PC-9 (cell line): ENCODE measurements around the gene CLDN6. TPM values are rescaled to one million over a fixed set of nuclear protein-coding genes. Genes with fewer than 3 reads are reported as not detected.

Experiments
- BruUV-seq: library from RNA; stranded (reverse); fragments of 400-500 nt; replicated peaks from 2 replicates; lab custom pipeline; 2021; lab: Mats Ljungman, UMichigan
- CTCF ChIA-PET: fragments of 300-600 bp; sonication (Branson Sonifier 250); formaldehyde crosslinking; loops from one replicate; lab custom pipeline; 2022; ENCODE audit warnings: antibody characterized with exemption; lab: Charles Lee
- POLR2A ChIA-PET: fragments of 300-600 bp; sonication (Branson Sonifier 250); formaldehyde crosslinking; loops from one replicate; lab custom pipeline; 2022; ENCODE audit warnings: antibody characterized with exemption; ENCODE audit not compliant: unreplicated experiment; lab: Charles Lee
- DNase-seq, 2 experiments: peaks; one replicate each; pipeline versions ENCODE4 v3.0.0 to v3.0.0-alpha.2; 2015 to 2022; ENCODE audit warnings: mixed read lengths in 1 of 2
- H2AFZ ChIP-seq: fragments of 200-600 bp; sonication (generic); 2 replicates; pipeline ENCODE4 v1.8.1; 2017; ENCODE audit warnings: antibody characterized with exemption
- H3F3A ChIP-seq: fragments of 200-600 bp; sonication (generic); 2 replicates; pipeline ENCODE4 v1.8.1; 2017; ENCODE audit warnings: antibody characterized with exemption, mild to moderate bottlenecking, low read depth; ENCODE audit not compliant: insufficient read depth
- H3K27ac ChIP-seq: fragments of 200-600 bp; sonication (generic); 2 replicates; pipeline ENCODE4 v1.6.1; 2016; ENCODE audit warnings: mixed run types
- H3K27me3 ChIP-seq: fragments of 200-600 bp; sonication (generic); 2 replicates; pipeline ENCODE4 v1.6.1; 2016; ENCODE audit warnings: low read depth, mixed run types; ENCODE audit not compliant: insufficient read depth
- H3K36me3 ChIP-seq: fragments of 200-600 bp; sonication (generic); 2 replicates; pipeline ENCODE4 v1.6.1; 2016; ENCODE audit warnings: low read depth, mixed run types
- H3K4me1 ChIP-seq: fragments of 200-600 bp; sonication (generic); replicated peaks from 2 replicates; pipeline ENCODE4 v1.6.1; 2016; ENCODE audit warnings: mixed run types; ENCODE audit not compliant: insufficient read depth
- H3K4me2 ChIP-seq: fragments of 200-600 bp; sonication (generic); 2 replicates; pipeline ENCODE4 v1.6.1; 2017; ENCODE audit warnings: mixed run types
- H3K4me3 ChIP-seq: fragments of 200-600 bp; sonication (generic); 2 replicates; pipeline ENCODE4 v1.6.1; 2016; ENCODE audit warnings: mixed run types
- H3K79me2 ChIP-seq: fragments of 200-600 bp; sonication (generic); 2 replicates; pipeline ENCODE4 v1.6.1; 2017; ENCODE audit warnings: low read depth, mixed run types
- H3K9me2 ChIP-seq: fragments of 200-600 bp; sonication (generic); 2 replicates; pipeline ENCODE4 v1.8.1; 2017; ENCODE audit warnings: mild to moderate bottlenecking; ENCODE audit not compliant: insufficient read depth
- H3K9me3 ChIP-seq: fragments of 200-600 bp; sonication (generic); 2 replicates; pipeline ENCODE4 v1.8.1; 2016; ENCODE audit warnings: low read depth; ENCODE audit not compliant: insufficient read depth
- H4K20me1 ChIP-seq: fragments of 200-600 bp; sonication (generic); 2 replicates; pipeline ENCODE4 v1.8.1; 2017; ENCODE audit not compliant: insufficient read depth
- EZH2 ChIP-seq: fragments of 200-600 bp; sonication (generic); IDR thresholded peaks from 2 replicates; pipeline ENCODE4 v1.8.0; 2017; ENCODE audit warnings: antibody characterized with exemption, low read depth
- intact Hi-C: fragments of 100-400 bp; cut with micrococcal nuclease; formaldehyde crosslinking; loops from one replicate; pipeline ENCODE4 v1.10.0; 2022; ENCODE audit not compliant: unreplicated experiment
- total RNA-seq: library from RNA; stranded (reverse); gene quantifications from 2 replicates; pipeline ENCODE4 v1.2.3, GENCODE V29; 2021
- TF ChIP-seq, protein P1 (sequence below): fragments of 200-600 bp; sonication (generic); conservative IDR thresholded peaks from 2 replicates; pipeline ENCODE4 v1.6.1; 2017; ENCODE audit warnings: mixed run types, antibody characterized with exemption, mild to moderate bottlenecking, moderate library complexity

CLDN6 gene
- total RNA-seq, 1 experiment from 2014 or later = 0.26 TPM

DNA sequence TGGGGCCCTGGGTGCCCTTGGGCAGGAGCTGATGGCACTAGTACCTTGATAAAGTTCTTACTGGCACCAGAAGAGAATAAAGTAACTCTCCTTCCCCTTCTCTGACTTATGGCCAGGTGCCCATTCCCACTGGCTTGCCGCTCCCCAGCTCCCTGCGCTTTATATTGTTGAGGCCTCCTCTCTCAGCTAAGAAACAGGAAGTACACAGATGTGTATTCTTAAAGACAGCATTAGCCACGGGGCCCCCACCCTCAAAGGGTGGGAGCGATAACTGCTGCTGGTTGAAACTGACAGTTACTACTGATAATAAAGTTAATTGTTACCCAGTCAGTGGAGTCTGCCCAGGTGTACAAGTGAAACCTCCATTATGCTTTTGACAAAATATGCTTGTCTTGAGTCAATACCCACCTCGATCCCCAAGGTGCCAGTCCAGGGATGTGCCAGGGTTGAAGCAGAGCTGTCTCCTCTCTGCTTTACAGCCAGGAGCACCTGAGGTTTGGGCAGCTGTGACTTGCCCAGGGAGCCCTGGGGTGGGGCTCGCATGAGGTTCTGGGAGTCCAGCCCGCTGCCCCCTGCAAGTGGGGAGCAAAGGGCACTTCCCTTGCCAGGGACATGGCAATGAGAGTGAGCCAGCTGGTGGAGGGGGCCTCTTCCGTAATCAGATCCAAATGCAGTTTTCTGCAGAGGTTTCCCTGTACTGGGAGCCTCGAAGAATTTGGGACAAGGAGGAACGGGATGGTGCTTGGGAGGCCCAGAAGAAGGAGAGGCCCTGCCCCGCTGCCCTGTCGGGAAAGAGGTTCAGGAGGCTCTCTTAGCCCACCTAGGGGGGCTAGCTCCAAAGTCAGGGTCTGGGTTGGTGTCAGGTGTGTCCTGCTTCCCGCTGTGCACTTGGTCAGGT is 10.7 kb downstream of the CLDN6 start:
- H3K9me2 ChIP-seq = no peaks in the 10 kb centered on the region
- no peaks in the 10 kb centered on the region for H3K9me3 ChIP-seq
- POLR2A ChIA-PET = interaction anchor here (0.6 kb wide), 1 partner anchor 16 kb away, joined by 3 read pairs; no protein-coding TSS in a partner anchor
- no peak overlapping the region for H3K27ac ChIP-seq
- H3K27me3 ChIP-seq = no peaks in the 10 kb centered on the region
- H4K20me1 ChIP-seq = no peaks in the 10 kb centered on the region
- no peak overlapping the region for H2AFZ ChIP-seq
- no peak overlapping the region for H3K4me3 ChIP-seq
- no TSS peak for BruUV-seq
- TF ChIP-seq, protein P1, sequence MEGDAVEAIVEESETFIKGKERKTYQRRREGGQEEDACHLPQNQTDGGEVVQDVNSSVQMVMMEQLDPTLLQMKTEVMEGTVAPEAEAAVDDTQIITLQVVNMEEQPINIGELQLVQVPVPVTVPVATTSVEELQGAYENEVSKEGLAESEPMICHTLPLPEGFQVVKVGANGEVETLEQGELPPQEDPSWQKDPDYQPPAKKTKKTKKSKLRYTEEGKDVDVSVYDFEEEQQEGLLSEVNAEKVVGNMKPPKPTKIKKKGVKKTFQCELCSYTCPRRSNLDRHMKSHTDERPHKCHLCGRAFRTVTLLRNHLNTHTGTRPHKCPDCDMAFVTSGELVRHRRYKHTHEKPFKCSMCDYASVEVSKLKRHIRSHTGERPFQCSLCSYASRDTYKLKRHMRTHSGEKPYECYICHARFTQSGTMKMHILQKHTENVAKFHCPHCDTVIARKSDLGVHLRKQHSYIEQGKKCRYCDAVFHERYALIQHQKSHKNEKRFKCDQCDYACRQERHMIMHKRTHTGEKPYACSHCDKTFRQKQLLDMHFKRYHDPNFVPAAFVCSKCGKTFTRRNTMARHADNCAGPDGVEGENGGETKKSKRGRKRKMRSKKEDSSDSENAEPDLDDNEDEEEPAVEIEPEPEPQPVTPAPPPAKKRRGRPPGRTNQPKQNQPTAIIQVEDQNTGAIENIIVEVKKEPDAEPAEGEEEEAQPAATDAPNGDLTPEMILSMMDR = no peak
- H3K79me2 ChIP-seq = peaks cover 12% of the 10 kb centered on the region; the same call in 1 of the 2 replicates
- peak overlapping the region; percentile 72 for H3K4me2 ChIP-seq
- no peak for DNase-seq
- no peaks in the 10 kb centered on the region for H3K36me3 ChIP-seq
- H3F3A ChIP-seq = peaks cover 54% of the 10 kb centered on the region
- CTCF ChIA-PET = interaction anchor here (0.5 to 1.1 kb wide), 4 partner anchors 14 to 21 kb away, joined by 3 to 6 read pairs (median 3); no protein-coding TSS in a partner anchor
- intact Hi-C loops = no loop called here
- peaks cover 65% of the 10 kb centered on the region for H3K4me1 ChIP-seq

DNA sequence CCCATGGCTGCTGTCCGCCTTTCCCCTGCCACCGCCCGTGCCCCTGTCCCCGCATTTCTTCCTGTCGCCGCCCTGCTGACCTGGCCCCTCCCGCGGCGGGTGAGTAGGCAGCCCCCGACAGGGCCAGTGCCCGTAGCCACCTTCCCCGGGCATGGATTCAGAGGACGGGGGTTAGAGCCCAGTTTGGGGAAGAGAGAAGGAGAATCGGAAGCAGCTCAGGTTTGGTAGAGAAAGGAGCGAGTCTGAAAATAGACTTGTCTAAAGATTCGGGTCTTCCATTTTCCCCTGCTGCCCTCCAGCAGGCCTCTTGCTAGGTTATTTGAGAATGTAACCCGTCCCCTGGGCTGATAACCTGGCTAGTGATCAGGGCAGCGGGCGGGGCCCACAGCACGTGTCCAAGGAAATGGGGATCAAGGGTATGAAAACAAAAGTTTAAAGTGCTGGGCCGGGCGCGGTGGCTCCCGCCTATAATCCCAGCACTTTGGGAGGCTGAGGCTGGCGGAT is 13.2 kb downstream of the CLDN6 start:
- intact Hi-C loops = loop anchor here (1.0 to 2.0 kb wide), 3 partner anchors 10 to 54 kb away; no protein-coding TSS in a partner anchor
- no peaks in the 10 kb centered on the region for H4K20me1 ChIP-seq
- TSS peak; percentile 61 for BruUV-seq
- ChIA-PET CTCF (interaction anchor here (0.6 to 1.6 kb wide), 5 partner anchors 15 to 40 kb away, joined by 3 to 15 read pairs (median 5); partner anchors contain the start of gene TNFRSF12A), POLR2A (interaction anchor here (3.2 kb wide), 1 partner anchor 17 kb away, joined by 87 read pairs; the partner anchor contains the start of genes HCFC1R1, THOC6 and TNFRSF12A)
- H3K79me2 ChIP-seq = peaks cover 12% of the 10 kb centered on the region; the same call in 1 of the 2 replicates
- no peaks in the 10 kb centered on the region for H3K9me2 ChIP-seq
- H3K27ac ChIP-seq = peak overlapping the region; percentile 51
- H3K36me3 ChIP-seq = no peaks in the 10 kb centered on the region
- H3K9me3 ChIP-seq = no peaks in the 10 kb centered on the region
- H3K27me3 ChIP-seq = no peaks in the 10 kb centered on the region
- TF ChIP-seq EZH2 = no peak
- TF ChIP-seq, protein P1 = no peak
- peaks cover 36% of the 10 kb centered on the region for H3F3A ChIP-seq
- DNase-seq = peak; percentile 74 to 78
- H3K4me3 ChIP-seq = peak overlapping the region; percentile 55
- peak overlapping the region; percentile 67 for H3K4me2 ChIP-seq
- peaks cover 42% of the 10 kb centered on the region for H3K4me1 ChIP-seq
- peak overlapping the region; percentile 68 for H2AFZ ChIP-seq

DNA sequence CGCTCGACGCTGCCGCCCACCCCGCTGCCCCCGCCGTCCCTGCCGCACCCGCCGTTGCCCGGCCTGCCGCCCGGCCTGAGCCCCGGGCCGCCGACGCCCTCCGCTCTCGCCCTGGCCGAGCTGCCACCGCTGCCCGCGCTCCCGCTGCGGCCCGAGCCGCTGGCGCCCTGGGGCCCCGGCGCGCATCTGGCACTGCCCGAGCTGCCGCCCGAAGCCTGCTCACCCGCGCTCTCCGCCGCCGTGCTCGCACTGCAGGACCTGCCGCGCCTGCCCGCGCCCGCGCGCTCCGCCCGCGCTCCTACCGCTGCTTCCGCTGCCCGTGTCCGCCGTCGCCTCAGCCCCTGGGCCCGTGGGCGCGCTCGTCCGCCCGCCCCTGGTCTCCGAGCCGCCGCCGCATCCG is 13.7 kb downstream of the CLDN6 start:
- BruUV-seq = no TSS peak

More for the DNA sequence above, 13.7 kb downstream of the CLDN6 start:
- no peaks in the 10 kb centered on the region for H3K36me3 ChIP-seq
- peaks cover 38% of the 10 kb centered on the region for H3K4me1 ChIP-seq
- H3K79me2 ChIP-seq = peaks cover 12% of the 10 kb centered on the region; the same call in 1 of the 2 replicates
- no peak overlapping the region for H3K4me2 ChIP-seq
- intact Hi-C loops = loop anchor here (1.0 to 2.0 kb wide), 3 partner anchors 9 to 54 kb away; no protein-coding TSS in a partner anchor
- H3K4me3 ChIP-seq = no peak overlapping the region
- CTCF ChIA-PET = interaction anchor here (0.6 to 1.6 kb wide), 7 partner anchors 8 to 125 kb away, joined by 3 to 15 read pairs (median 4); partner anchors contain the start of genes CLDN9, HCFC1R1, THOC6 and TNFRSF12A
- no peaks in the 10 kb centered on the region for H4K20me1 ChIP-seq
- TF ChIP-seq, protein P1 = no peak
- no peak for TF ChIP-seq EZH2
- no peak overlapping the region for H2AFZ ChIP-seq
- peak in 1 of 2 experiments; percentile 67 for DNase-seq
- no peak overlapping the region for H3K27ac ChIP-seq
- POLR2A ChIA-PET = interaction anchor here (0.6 to 3.2 kb wide), 3 partner anchors 9 to 23 kb away, joined by 8 to 87 read pairs (median 9); partner anchors contain the start of genes HCFC1R1, THOC6 and TNFRSF12A
- H3K9me3 ChIP-seq = no peaks in the 10 kb centered on the region
- H3F3A ChIP-seq = peaks cover 32% of the 10 kb centered on the region
- no peaks in the 10 kb centered on the region for H3K27me3 ChIP-seq
- H3K9me2 ChIP-seq = no peaks in the 10 kb centered on the region
